ENCODE results near the gene ANTXR1. TPM values are rescaled to one million over a fixed set of nuclear protein-coding genes. Genes with fewer than 3 reads are reported as not detected.

The ANTXR1 gene
- total and polyA plus RNA-seq, 2 of the 8 experiments (the other 6 are each of a cell fraction or from before 2014, with no cell fraction given): 15.8 to 44.3 TPM

GRCh38 chr2:69275490-69275889 lies 262.5 kb downstream of the ANTXR1 start:
- no peak overlapping the region for H3K18ac ChIP-seq (ENCODE audit: extremely low read depth, low read length)
- H3K27me3 ChIP-seq (replicated peaks in 1 of 4; ENCODE audit: control insufficient read depth in 3 of 4, extremely low read depth in 1 of 4, insufficient read depth in 3 of 4, low read length in 3 of 4): no peaks in the 10 kb centered on the region
- no peak overlapping the region for H2BK5ac ChIP-seq (ENCODE audit: low read depth, low read length)
- no peaks in the 10 kb centered on the region for H3K4me1 ChIP-seq (replicated peaks in 1 of 4; ENCODE audit: control insufficient read depth in 3 of 4, insufficient read depth in 4 of 4, low read length in 3 of 4)
- no peak overlapping the region for H2AK5ac ChIP-seq (ENCODE audit: low read depth, low read length)
- no peak overlapping the region for H3K4me2 ChIP-seq (ENCODE audit: insufficient read depth in 1 of 2, low read depth in 2 of 2, low read length in 2 of 2)
- H3K23me2 ChIP-seq (ENCODE audit: low read depth, low read length): no peaks in the 10 kb centered on the region
- no peak overlapping the region for H2BK120ac ChIP-seq (replicated peaks; ENCODE audit: low read depth, low read length)
- POLR2A ChIA-PET (ENCODE audit: partially characterized antibody): no interaction called here
- no peak overlapping the region for H4K91ac ChIP-seq (replicated peaks; ENCODE audit: insufficient read length, low read length)
- no peak overlapping the region for H2BK12ac ChIP-seq (ENCODE audit: low read depth, low read length)
- H4K5ac ChIP-seq (ENCODE audit: insufficient read length, low read depth, low read length): no peak overlapping the region
- H4K20me1 ChIP-seq (replicated peaks in 1 of 2; ENCODE audit: control insufficient read depth in 1 of 2, insufficient read depth in 2 of 2, low read length in 2 of 2): no peaks in the 10 kb centered on the region
- DNase-seq (ENCODE audit: low read depth in 1 of 2, low spot score in 2 of 2) (no peak), FAIRE-seq (no peak)
- no peak overlapping the region for H3K4ac ChIP-seq (replicated peaks; ENCODE audit: insufficient read length, low read depth, low read length)
- no peak overlapping the region for H3K23ac ChIP-seq (ENCODE audit: insufficient read length)
- 96% methylated on average over 1 of the region's 1 CpG; no CpG with 5 or more reads in 1 of the 2 experiments for WGBS, 2 experiments (ENCODE audit: extremely low coverage in 1 of 2, insufficient coverage in 1 of 2, insufficient read length in 1 of 2, insufficient replicate concordance in 2 of 2, low coverage in 1 of 2, low lambda C conversion rate in 2 of 2, missing lambda C conversion rate in 1 of 2)
- no peaks in the 10 kb centered on the region; a peak in 1 of 8 replicates for H3K36me3 ChIP-seq (ENCODE audit: control insufficient read depth in 2 of 4, insufficient read depth in 4 of 4, low read length in 3 of 4)
- CTCF ChIA-PET (ENCODE audit: partially characterized antibody): interaction anchor here (0.7 to 1.4 kb wide), 3 partner anchors 31 to 218 kb away, joined by 3 to 4 read pairs (median 4); no protein-coding TSS in a partner anchor
- H3K79me2 ChIP-seq (ENCODE audit: control insufficient read depth in 1 of 2, insufficient read depth in 2 of 2, low read length in 2 of 2): no peaks in the 10 kb centered on the region
- no peaks in the 10 kb centered on the region for H3K79me1 ChIP-seq (ENCODE audit: low read depth, low read length)
- no peak overlapping the region for H3K14ac ChIP-seq (ENCODE audit: insufficient read length)
- no peak overlapping the region for H3K56ac ChIP-seq (replicated peaks; ENCODE audit: insufficient read length, low read depth, low read length)
- H3K9ac ChIP-seq (replicated peaks in 1 of 4; ENCODE audit: extremely low read depth in 1 of 4, low read depth in 3 of 4, low read length in 3 of 4): no peak overlapping the region
- no peaks in the 10 kb centered on the region for H3K9me3 ChIP-seq (ENCODE audit: insufficient read depth in 2 of 2, low read depth in 1 of 2, low read length in 1 of 2)
- no peak overlapping the region for H3K27ac ChIP-seq (ENCODE audit: low read depth, low read length)
- H2AFZ ChIP-seq (ENCODE audit: low read length): no peak overlapping the region
- H2BK15ac ChIP-seq (ENCODE audit: low read length): no peak overlapping the region
- no peak for TF ChIP-seq HDAC2 (IDR thresholded peaks at IDR 0.05; ENCODE audit: borderline replicate concordance in 1 of 2, low read depth in 2 of 2, low read length in 2 of 2)
- no peak for TF ChIP-seq MAFK (IDR thresholded peaks at IDR 0.05; ENCODE audit: low read depth, low read length)
- no peak overlapping the region for H2BK20ac ChIP-seq (ENCODE audit: low read length)
- no peak overlapping the region for H3K4me3 ChIP-seq (ENCODE audit: extremely low read depth in 1 of 4, insufficient read depth in 2 of 4, low read depth in 3 of 4, low read length in 4 of 4)
- H4K8ac ChIP-seq (ENCODE audit: extremely low read depth, insufficient read depth, low read length): no peak overlapping the region

Data from H1 (cell line).